AG10803 (cell line): ENCODE results near the gene FGR.
"Not testable (repeated sequence)": the region's sequence is repeated elsewhere in the genome, so short reads cannot be mapped to it uniquely, and the experiment has no call there.

Experiments
- DNase-seq: peaks from one replicate; pipeline ENCODE4 v3.0.0; 2010; ENCODE audit warnings: low read depth
- H3K4me3 ChIP-seq: 2 replicates; pipeline ENCODE4 v1.5.1; 2011; ENCODE audit warnings: mild to moderate bottlenecking, low read length, control low read depth
- TF ChIP-seq, protein P1 (sequence below): conservative IDR thresholded peaks from 2 replicates; pipeline ENCODE4 v1.5.1; 2011; ENCODE audit warnings: mild to moderate bottlenecking, low read length, control low read depth, inconsistent platforms

FGR gene

DNA sequence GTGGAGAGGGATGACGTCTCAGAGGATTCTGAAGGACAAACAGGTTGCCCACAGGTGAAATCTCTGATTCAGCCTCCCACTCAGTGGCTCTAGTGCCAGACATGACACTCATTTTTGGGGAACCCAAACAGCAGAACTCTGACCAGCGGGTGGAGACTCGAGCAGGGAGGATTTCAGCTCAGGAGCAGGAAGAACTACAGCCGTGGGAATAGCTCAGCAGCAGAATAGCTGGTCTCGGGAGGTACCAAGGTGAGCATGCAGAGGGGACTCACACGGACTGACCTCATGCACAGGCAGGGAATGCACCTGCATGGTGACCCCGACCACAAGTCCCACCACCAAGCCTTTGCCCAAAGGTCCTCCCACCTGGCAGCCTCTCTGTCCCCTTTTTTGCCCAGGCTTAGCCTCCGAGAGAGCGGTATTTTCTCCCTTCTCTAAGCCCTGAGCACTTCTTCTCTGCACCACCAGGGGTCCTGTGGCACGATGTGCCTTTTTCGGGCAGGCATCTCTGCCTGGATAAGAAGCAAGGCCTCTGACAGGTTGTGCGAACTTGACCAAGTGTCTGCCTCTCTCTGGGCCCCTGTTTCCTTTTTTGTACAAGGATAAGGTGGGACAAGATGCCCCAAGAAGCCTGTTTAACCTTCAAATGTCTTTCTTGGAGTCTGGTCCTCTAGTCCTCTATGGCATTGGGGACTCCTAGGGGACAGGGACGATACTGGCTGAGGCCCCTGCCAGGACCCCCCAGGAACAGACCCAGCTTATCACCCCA lies 8.8 kb upstream of the FGR start:
- TF ChIP-seq, protein P1, sequence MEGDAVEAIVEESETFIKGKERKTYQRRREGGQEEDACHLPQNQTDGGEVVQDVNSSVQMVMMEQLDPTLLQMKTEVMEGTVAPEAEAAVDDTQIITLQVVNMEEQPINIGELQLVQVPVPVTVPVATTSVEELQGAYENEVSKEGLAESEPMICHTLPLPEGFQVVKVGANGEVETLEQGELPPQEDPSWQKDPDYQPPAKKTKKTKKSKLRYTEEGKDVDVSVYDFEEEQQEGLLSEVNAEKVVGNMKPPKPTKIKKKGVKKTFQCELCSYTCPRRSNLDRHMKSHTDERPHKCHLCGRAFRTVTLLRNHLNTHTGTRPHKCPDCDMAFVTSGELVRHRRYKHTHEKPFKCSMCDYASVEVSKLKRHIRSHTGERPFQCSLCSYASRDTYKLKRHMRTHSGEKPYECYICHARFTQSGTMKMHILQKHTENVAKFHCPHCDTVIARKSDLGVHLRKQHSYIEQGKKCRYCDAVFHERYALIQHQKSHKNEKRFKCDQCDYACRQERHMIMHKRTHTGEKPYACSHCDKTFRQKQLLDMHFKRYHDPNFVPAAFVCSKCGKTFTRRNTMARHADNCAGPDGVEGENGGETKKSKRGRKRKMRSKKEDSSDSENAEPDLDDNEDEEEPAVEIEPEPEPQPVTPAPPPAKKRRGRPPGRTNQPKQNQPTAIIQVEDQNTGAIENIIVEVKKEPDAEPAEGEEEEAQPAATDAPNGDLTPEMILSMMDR: peak; percentile 90
- no peak overlapping the region for H3K4me3 ChIP-seq
- DNase-seq: peak; percentile 60

DNA sequence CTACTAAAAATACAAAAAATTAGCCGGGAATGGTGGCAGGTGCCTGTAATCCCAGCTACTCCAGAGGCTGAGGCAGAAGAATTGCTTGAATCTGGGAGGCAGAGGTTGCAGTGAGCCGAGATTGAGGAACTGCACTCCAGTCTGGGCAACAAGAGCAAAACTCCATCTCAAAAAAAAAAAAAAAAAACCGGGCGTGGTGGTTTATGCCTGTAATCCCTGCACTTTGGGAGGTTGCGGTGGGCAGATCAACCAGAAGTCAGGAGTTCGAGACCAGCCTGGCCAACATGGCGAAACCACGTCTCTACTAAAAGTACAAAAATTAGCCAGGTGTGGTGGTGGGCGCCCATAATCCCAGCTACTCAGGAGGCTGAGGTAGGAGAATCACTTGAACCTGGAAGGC lies 5.5 kb upstream of the FGR start:
- not testable (repeated sequence) for H3K4me3 ChIP-seq

DNA sequence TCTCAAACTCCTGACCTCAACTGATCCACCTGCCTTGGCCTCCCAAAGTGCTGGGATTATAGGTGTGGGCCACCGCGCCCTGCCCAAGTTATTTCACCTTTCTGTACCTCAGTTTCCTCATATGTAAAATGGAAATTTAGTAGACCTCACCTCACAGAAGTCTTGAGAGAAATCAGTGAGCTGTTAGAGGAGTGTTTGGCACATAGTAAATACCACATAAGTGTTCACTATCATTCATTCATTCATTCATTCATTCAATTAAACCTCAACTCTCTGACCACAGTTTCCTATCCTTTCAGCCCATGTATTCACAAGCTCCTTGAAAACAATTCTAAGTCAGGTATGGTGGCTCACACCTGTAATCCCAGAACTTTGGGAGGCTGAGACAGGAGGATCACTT lies 3.8 kb upstream of the FGR start:
- TF ChIP-seq, protein P1: no peak
- no peak overlapping the region for H3K4me3 ChIP-seq
- no peak for DNase-seq

More for the DNA sequence above, 5.5 kb upstream of the FGR start:
- DNase-seq: not testable (repeated sequence)

- no peak overlapping the region for H3K4me3 ChIP-seq
- TF ChIP-seq, protein P1: no peak
- no peak for DNase-seq
Measured at GRCh38 chr1:27638047-27638734, 3.2 kb upstream of the FGR start.

GRCh38 chr1:27635396-27636142 lies 584 bp upstream of the FGR start:
- TF ChIP-seq, protein P1: no peak
- no peak for DNase-seq
- no peak overlapping the region for H3K4me3 ChIP-seq

DNA sequence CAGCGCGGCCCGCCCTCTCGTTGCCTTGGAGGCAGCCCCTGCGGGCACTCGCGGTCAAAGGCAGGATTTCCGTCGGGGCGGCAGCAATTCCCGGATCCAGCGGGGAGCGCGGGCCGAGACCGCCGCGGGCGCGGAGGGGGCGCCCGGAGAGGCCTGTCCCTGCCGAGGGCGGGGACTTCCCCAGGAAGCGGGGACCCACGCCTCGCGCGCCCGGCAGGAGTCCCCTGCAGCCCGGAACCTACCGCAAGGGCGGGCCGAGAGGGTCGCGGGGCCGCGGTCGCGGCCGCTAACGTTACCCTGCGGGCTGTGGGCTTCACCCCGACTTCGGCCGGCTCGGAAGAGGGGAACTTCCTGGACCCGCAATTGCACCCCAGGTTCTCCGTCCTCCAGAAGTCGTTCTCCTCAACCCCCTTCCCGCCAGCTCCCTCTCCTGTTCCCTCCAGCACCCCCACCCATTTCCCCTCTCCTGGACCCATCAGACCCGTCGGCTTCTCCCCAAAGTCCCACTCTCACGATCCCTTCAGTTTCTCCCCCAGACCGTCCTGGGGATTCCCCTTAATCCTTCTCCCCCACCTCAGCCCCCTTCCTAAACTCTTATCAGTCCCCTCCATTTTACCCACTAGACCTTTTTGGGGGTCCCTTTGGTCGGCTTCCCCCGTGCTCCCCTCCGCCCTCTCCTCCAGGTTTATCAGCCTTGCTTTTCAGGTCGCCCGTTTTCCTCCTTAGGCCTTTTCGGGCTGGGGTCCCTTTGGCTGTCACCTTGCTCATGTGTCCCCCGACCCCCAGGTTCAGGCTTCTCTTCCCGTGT lies 604 bp downstream of the FGR start:
- peak overlapping the region; percentile 41 for H3K4me3 ChIP-seq
- no peak for DNase-seq
- TF ChIP-seq, protein P1: no peak
